ENCODE data around the gene RPS6KA5. TPM values are rescaled to one million over a fixed set of nuclear protein-coding genes. Genes with fewer than 3 reads are reported as not detected.
"Not testable (repeated sequence)": the region's sequence is repeated elsewhere in the genome, so short reads cannot be mapped to it uniquely, and the experiment has no call there.

The RPS6KA5 gene
- total RNA-seq, 2 experiments from 2014 or later: 28.0 to 29.8 TPM

GRCh38 chr14:91094772-91095171, 34.3 kb upstream of the RPS6KA5 start:
- H3K4me3 Mint-ChIP-seq: no peak overlapping the region
- POLR2A ChIA-PET: no interaction called here

GRCh38 chr14:91093743-91094472, 33.5 kb upstream of the RPS6KA5 start:
- ATAC-seq (ENCODE audit: poor library complexity); H3K36me3 ChIP-seq (ENCODE audit: insufficient read depth, low read length); H3K9me3 Mint-ChIP-seq; H3K27ac ChIP-seq (ENCODE audit: low read depth in 1 of 2, low read length in 2 of 2); H3K27me3 Mint-ChIP-seq; intact Hi-C loops (cut with DNase I, micrococcal nuclease); CTCF ChIA-PET; DNase-seq; H3K4me1 ChIP-seq (ENCODE audit: insufficient read depth, low read length); H3K4me3 Mint-ChIP-seq; H3K27ac Mint-ChIP-seq; POLR2A ChIA-PET; H3K4me1 Mint-ChIP-seq (ENCODE audit: low read depth); H3K36me3 Mint-ChIP-seq (ENCODE audit: low read depth); H3K9me3 ChIP-seq (ENCODE audit: control insufficient read depth in 1 of 2, insufficient read depth in 1 of 2, low read length in 2 of 2); H3K4me3 ChIP-seq (ENCODE audit: low read length); H3K27me3 ChIP-seq (ENCODE audit: control insufficient read depth in 1 of 2, insufficient read depth in 2 of 2, low read length in 2 of 2): not testable (repeated sequence)

More at GRCh38 chr14:91094772-91095171, 34.3 kb upstream of the RPS6KA5 start:
- Histone ChIP-seq H3K27ac (ENCODE audit: low read depth in 1 of 2, low read length in 2 of 2) (no peak overlapping the region), H3K36me3 (ENCODE audit: insufficient read depth, low read length) (no peaks in the 10 kb centered on the region), H3K4me3 (ENCODE audit: low read length) (no peak overlapping the region), H3K4me1 (ENCODE audit: insufficient read depth, low read length) (no peaks in the 10 kb centered on the region), H3K27me3 (ENCODE audit: control insufficient read depth in 1 of 2, insufficient read depth in 2 of 2, low read length in 2 of 2) (no peaks in the 10 kb centered on the region), H3K9me3 (ENCODE audit: control insufficient read depth in 1 of 2, insufficient read depth in 1 of 2, low read length in 2 of 2) (no peaks in the 10 kb centered on the region)
- Mint-ChIP-seq H3K36me3 (ENCODE audit: low read depth) (no peaks in the 10 kb centered on the region), H3K9me3 (no peaks in the 10 kb centered on the region), H3K4me1 (ENCODE audit: low read depth) (no peaks in the 10 kb centered on the region), H3K27me3 (no peaks in the 10 kb centered on the region), H3K27ac (no peak overlapping the region)
- CTCF ChIA-PET: interaction anchor here (0.7 kb wide), 1 partner anchor 51 kb away, joined by 3 read pairs; no protein-coding TSS in a partner anchor
- DNase-seq (no peak), ATAC-seq (ENCODE audit: poor library complexity) (no peak)
- intact Hi-C loops (cut with DNase I, micrococcal nuclease): no loop called here
- no peak for TF ChIP-seq CTCF (IDR thresholded peaks at IDR 0.05)

- POLR2A ChIA-PET: no interaction called here
- H3K36me3 ChIP-seq (ENCODE audit: insufficient read depth, low read length): no peaks in the 10 kb centered on the region
- H3K27ac ChIP-seq (ENCODE audit: low read depth in 1 of 2, low read length in 2 of 2): no peak overlapping the region
- H3K4me1 ChIP-seq (ENCODE audit: insufficient read depth, low read length): no peaks in the 10 kb centered on the region
- H3K4me1 Mint-ChIP-seq (ENCODE audit: low read depth): peaks cover 8% of the 10 kb centered on the region
- H3K27me3 Mint-ChIP-seq: no peaks in the 10 kb centered on the region
- CTCF ChIA-PET: no interaction called here
- H3K9me3 ChIP-seq (ENCODE audit: control insufficient read depth in 1 of 2, insufficient read depth in 1 of 2, low read length in 2 of 2): no peaks in the 10 kb centered on the region
- no peaks in the 10 kb centered on the region for H3K36me3 Mint-ChIP-seq (ENCODE audit: low read depth)
- no peak for TF ChIP-seq CTCF (IDR thresholded peaks at IDR 0.05)
- H3K4me3 ChIP-seq (ENCODE audit: low read length): no peak overlapping the region
- ATAC-seq (ENCODE audit: poor library complexity): no peak
- intact Hi-C loops (cut with DNase I, micrococcal nuclease): no loop called here
- no peak overlapping the region for H3K4me3 Mint-ChIP-seq
- no peak for DNase-seq
- no peak overlapping the region for H3K27ac Mint-ChIP-seq
- H3K9me3 Mint-ChIP-seq: no peaks in the 10 kb centered on the region
- H3K27me3 ChIP-seq (ENCODE audit: control insufficient read depth in 1 of 2, insufficient read depth in 2 of 2, low read length in 2 of 2): no peaks in the 10 kb centered on the region
These were observed 31.6 kb upstream of the RPS6KA5 start for GRCh38 chr14:91092073-91092472.

GRCh38 chr14:91090743-91091142, 30.3 kb upstream of the RPS6KA5 start:
- Mint-ChIP-seq H3K4me3 (no peak overlapping the region), H3K27me3 (no peaks in the 10 kb centered on the region), H3K4me1 (ENCODE audit: low read depth) (peaks cover 11% of the 10 kb centered on the region), H3K36me3 (ENCODE audit: low read depth) (no peaks in the 10 kb centered on the region), H3K27ac (no peak overlapping the region), H3K9me3 (no peaks in the 10 kb centered on the region)
- Histone ChIP-seq H3K9me3 (ENCODE audit: control insufficient read depth in 1 of 2, insufficient read depth in 1 of 2, low read length in 2 of 2) (no peaks in the 10 kb centered on the region), H3K4me1 (ENCODE audit: insufficient read depth, low read length) (peaks cover 3% of the 10 kb centered on the region), H3K4me3 (ENCODE audit: low read length) (no peak overlapping the region), H3K27ac (ENCODE audit: low read depth in 1 of 2, low read length in 2 of 2) (no peak overlapping the region), H3K36me3 (ENCODE audit: insufficient read depth, low read length) (no peaks in the 10 kb centered on the region), H3K27me3 (ENCODE audit: control insufficient read depth in 1 of 2, insufficient read depth in 2 of 2, low read length in 2 of 2) (no peaks in the 10 kb centered on the region)
- CTCF ChIA-PET: no interaction called here
- TF ChIP-seq CTCF (IDR thresholded peaks at IDR 0.05): no peak
- intact Hi-C loops (cut with DNase I, micrococcal nuclease): no loop called here
- POLR2A ChIA-PET: interaction anchor here (1.4 kb wide), 1 partner anchor 13 kb away, joined by 5 read pairs; no protein-coding TSS in a partner anchor
- ATAC-seq (ENCODE audit: poor library complexity) (no peak), DNase-seq (no peak)
